Fibroblast of skin of right biceps (primary cell): ENCODE measurements around the gene MRPL23.
A peak's percentile ranks its signal among the peaks of the same experiment; 100 is the strongest.
"Not testable (repeated sequence)": the region's sequence is repeated elsewhere in the genome, so short reads cannot be mapped to it uniquely, and the experiment has no call there.

Source experiments
- DNase-seq: peaks from one replicate; pipeline ENCODE4 v3.0.0-alpha.2; 2013

MRPL23 gene

GRCh38 chr11:1934335-1935155, 12.6 kb upstream of the MRPL23 start:
- no peak for DNase-seq

- DNase-seq = no peak
Observed at GRCh38 chr11:1935156-1936071, 11.7 kb upstream of the MRPL23 start.

GRCh38 chr11:1936072-1936780, 10.9 kb upstream of the MRPL23 start:
- DNase-seq = no peak

DNA sequence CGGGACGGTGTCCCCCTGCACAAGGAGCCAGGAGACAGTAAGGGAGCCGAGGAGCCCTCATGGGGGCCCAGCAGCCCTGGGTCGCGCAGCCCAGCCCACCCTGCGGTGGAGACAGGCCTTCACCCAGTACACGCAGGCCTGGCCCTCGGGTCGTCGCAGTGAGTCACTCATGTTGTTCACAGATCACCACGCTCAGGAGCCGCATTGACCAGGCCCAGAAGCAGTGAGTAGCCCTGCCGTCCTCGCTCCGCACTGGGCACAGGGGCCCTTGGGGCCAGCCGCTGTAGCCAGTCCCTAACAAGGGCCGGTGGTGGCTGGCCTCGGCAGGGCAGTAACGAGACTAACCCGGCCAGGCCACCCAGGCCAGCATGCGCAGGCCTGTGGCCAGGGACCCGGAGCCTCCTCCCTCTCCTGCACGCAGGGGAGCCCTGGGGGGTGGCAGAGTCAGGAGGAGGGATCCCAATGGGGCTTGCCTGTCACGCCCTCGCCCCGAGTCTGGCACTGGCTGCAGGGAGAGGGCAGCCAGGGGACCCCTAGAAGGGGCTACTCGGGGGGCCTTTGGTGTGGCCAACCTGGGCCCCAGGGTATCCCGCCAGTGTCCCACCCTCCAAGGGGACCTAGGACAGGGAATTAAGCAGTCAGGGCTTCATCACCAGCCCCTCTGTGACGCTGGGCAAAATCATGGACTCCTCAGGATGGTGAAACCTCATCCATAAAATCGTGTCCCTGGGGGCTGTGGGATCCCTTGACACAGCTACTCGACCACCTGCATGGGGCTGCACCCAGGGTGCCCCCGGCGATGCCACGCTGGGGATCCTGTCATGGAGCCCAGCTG, 10.1 kb upstream of the MRPL23 start:
- DNase-seq = no peak

GRCh38 chr11:1937616-1938342, 9.4 kb upstream of the MRPL23 start:
- no peak for DNase-seq

- DNase-seq = no peak
Observed at GRCh38 chr11:1938343-1939005, 8.7 kb upstream of the MRPL23 start.

DNA sequence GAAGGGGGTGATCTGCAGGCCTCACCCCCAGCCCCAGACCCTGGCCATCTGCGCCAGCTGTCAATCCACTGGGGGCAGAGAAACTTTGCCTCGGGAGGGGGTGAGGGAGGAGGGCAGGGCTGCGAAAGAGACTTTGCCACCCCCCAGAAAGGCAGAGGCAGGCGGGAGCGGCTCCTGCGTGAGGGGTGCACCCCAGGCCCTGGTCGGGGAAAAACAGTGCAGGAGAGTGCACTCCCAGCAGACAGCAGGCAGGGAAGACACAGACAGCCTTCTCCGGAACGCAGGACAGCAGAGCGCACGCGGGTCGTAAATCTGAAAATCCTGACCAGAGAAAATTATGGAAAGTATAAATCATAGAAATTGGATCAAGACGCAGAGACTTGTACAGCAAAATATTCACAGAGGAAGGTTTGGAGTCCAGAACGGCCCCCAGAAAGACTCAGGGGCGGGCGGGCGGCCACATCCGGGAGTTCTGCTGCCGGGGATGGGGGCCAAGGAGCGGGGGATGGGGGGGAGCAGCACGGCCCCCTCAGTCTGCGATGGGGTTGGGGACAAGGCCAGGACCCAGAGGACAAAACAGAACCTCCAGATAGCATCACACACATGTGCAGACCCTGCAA, 8.0 kb upstream of the MRPL23 start:
- DNase-seq = peak; percentile 34

DNA sequence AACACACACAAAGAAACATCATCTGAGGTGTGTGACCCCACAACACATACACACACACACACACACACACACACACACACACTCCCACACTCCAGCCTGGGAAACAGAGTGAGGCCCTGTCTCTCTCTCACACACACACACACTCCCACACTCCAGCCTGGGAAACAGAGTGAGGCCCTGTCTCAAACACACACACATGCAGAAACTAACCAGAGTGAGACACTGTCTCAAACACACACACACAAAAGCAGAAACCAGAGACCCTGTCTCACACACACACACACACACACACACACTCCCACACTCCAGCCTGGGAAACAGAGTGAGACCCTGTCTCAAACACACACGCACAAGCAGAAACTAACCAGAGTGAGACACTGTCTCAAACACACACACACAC, 7.3 kb upstream of the MRPL23 start:
- not testable (repeated sequence) for DNase-seq

GRCh38 chr11:1942558-1943260, 4.4 kb upstream of the MRPL23 start:
- no peak for DNase-seq

DNA sequence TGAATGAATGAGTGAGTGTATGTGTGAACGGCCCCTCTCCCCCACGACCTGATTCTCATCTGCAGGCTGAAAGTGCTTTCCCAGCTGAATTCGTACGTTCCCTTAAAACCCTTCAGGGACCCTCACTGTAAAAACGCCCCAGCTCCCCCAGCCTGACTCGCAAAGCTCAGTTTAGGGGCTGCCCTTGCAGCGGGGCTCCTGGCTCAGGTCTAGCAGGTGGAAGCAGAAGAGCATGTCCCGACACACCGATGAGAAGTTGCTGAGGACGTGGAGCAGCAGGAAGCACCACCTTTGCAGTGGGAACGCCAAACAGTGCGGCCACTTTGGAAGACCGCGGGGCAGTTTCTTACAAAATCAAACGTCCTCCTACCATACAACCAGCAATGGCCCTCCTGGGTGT, 3.6 kb upstream of the MRPL23 start:
- DNase-seq = no peak

DNA sequence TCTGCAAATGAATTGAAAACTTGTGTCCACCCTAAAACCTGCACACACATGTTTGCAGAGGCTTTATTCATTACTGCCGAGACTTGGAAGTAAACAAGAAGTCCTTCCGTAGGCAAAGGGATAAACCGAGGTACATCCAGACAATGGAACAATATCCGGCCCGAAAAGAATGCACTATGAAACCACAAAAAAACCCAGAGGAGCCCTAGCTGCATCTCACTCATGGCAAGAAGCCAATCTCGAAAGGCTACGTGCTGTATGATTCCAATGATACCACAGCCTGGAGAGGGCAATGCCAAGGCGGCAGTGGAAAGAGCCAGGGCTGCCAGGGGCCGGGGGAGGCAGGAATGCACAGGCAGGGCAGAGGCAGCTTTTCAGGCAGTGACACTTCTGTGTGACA, 3.2 kb upstream of the MRPL23 start:
- DNase-seq = peak; percentile 66

DNA sequence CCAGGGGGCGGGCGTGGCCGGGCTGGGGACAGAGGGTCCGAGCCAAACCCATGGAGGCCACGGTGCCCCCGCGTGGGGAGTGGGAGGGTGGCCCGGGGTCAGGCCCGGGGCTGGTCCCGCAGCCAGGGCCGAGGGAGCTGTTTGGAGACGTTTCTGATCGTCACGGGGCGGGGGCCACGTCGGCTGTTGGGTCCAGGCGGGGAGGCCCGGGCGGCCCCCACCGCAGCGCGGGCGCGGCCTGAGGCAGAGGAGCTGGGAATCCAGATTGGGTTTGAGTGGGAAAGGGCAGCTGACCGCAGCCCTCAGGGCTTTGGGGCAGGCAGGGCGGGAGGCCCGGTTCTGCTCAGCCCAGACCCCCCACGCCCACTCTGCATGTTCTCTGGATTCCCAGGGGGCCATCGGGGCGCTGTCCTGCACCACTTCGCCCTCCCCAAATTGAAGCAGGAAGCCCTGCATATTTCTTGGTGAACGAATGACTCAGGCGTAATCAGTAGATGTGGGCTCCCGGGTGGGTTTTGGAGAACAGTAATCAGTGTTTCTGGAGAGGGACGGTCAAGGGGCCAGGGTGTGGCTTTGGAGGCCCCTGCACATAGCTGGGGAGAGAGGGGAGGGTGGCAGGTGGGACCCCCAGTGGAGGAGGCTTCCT, 583 bp downstream of the MRPL23 start:
- DNase-seq = no peak

DNA sequence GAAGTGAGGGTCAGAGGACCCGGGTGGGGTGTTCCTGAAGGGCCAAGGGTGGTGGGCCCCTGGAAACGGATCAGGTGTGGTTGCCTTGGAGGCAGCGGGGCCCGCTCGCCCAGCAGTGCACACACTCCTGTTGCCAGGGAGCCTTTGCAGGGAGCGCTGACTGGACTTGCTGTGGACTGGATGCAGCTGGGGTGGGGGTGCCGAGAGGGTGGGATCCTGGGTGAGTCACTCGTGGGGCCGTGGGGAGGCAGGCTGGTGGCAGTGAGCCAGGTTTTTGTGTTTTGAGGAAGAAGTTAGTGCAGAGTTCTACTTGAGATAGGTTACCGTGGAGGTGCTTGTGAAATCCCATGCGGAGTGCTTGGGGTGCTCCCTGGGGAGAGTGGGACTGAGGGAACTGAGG, 1.3 kb downstream of the MRPL23 start:
- DNase-seq = no peak

DNA sequence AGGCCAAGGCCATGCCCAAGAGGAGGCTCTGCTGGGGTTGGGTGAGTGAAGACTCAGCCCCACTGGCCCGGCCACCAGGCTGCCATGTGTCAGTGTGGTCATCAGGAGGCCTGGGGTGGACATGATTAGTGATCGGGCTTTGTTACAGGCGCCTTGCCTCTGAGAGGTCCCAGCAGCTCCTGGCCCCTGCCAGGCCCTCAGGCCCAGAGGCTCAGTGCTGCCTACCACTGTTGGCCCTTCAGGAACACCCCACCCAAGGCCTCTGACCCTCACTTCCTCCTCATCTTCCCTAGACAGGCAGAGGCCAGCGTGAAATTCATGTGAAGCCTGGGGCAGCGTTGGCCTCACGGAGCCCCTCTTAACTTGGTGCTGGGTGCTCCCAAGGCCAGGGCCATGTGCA, 2.2 kb downstream of the MRPL23 start:
- no peak for DNase-seq

GRCh38 chr11:1949922-1950321, 2.8 kb downstream of the MRPL23 start:
- DNase-seq = no peak

DNA sequence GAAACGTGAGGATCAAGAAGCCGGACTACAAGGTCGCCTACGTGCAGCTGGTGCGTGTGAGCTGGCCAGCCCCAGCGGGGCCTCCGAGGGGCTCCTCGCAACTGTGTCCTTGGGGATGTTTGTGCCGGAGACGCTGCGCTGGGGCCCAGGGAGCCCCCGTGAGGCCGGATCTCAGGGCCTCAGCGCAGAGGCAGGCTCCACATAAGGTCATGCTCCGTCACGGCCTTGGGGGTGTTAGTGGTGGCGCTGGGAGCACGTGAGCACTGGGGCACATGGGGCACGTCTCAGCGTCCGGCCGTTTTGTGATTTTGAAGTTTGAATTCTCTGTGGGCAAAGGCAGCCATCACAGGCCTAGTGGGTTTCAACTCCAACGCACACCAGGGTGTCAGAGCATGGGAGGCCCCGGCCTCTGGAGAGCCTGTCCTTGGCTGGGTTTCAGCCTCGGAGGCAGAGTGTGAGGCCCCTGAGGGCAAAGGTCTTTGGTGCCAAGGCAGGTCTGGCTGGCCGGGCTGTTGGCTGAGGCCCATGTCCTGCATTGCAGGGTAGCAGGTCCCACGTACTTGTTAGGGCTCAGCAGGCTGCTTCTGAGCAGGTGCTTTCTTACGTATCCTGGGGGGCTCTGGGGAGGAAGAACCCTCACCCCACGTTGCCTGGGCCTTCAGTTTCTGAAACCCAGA, 5.8 kb downstream of the MRPL23 start:
- DNase-seq = no peak

DNA sequence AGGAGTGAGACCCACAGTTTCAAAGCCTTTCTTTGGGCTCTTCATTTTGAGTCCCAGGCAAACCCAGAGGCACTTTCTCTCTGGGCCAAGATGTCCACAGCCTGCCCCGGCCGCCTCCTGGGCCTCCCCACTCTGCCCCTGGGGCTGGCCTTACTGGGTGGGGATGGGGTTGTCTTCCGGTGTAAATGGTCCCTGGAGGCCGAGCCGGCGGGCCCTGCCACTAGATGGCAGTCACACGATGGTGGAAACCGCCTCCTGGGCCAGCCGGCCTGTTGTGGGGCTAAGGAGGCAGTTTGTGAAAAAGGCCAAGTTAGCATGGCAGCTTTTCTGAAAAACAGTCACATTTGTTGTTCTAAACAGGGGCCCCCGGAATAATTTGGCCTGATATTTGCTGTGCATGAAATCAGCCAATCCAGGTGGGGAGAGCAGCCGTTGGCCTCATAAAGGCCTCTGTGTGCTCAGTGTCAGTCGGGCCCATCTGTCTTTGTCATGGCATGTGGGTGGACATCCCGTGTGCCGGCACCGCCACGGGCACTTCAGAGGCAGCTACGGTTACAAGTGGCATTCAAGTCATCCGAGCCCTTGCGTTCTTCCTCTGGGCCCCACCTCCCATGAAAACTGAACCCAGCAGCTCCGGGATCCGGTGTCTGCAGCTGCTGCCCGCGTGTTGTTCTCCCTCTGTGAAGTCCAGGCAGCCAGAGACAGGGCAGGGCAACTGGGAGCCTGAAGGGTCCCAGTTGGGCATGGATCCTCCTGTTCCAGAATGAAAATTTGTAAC, 6.5 kb downstream of the MRPL23 start:
- no peak for DNase-seq

GRCh38 chr11:1958367-1958766, 11.2 kb downstream of the MRPL23 start:
- no peak for DNase-seq
